HepG2 (cell line): ENCODE measurements around the gene RPS6KA5.

ENCODE experiments used
- YEATS2 ChIP-seq: sonication (generic); formaldehyde crosslinking; IDR thresholded peaks from 2 replicates; pipeline ENCODE4 v1.4.0; 2020; ENCODE audit warnings: missing genetic modification reagents, borderline replicate concordance
- ZFP91 ChIP-seq: sonication (generic); formaldehyde crosslinking; IDR thresholded peaks from 2 replicates; pipeline ENCODE4 v1.9.0; 2022; ENCODE audit warnings: missing genetic modification reagents, mild to moderate bottlenecking, borderline replicate concordance

GRCh38 chr14:91100102-91100501, 39.7 kb upstream of the RPS6KA5 start:
- TF ChIP-seq YEATS2 (CRISPR knock-in tag) (no peak), ZFP91 (CRISPR knock-in tag) (no peak)
